Keratinocyte (primary cell): Measurements from ENCODE around the gene CRABP2.

Experiments
- CTCF ChIP-seq, 3 experiments: IDR thresholded peaks in 1 of 3; conservative IDR thresholded peaks in 1 of 3; optimal IDR thresholded peaks in 1 of 3; 2 replicates in 2 of 3; 3 replicates in 1 of 3; pipeline versions ENCODE3 to v1.5.1; 2011; ENCODE audit warnings: low read length in 3 of 3, mild to moderate bottlenecking in 3 of 3, moderate library complexity in 2 of 3, control low read depth in 1 of 3, inconsistent platforms in 1 of 3; ENCODE audit not compliant: insufficient read depth in 2 of 3; ENCODE audit errors: extremely low read depth in 1 of 3
- EZH2 ChIP-seq: IDR thresholded peaks from one replicate; pipeline ENCODE4 v1.6.1; 2012; ENCODE audit warnings: inconsistent platforms, mild to moderate bottlenecking, low read length, moderate library complexity

GRCh38 chr1:156721131-156721530, 15.7 kb upstream of the CRABP2 start:
- TF ChIP-seq EZH2: no peak
- TF ChIP-seq CTCF (optimal IDR thresholded peaks at IDR 0.05 in 1 of 3, IDR thresholded peaks at IDR 0.05 in 1 of 3, conservative IDR thresholded peaks at IDR 0.05 in 1 of 3; ENCODE audit: extremely low read depth in 1 of 3, insufficient read depth in 2 of 3, low read length in 3 of 3): no peak
